PC-9 (cell line): ENCODE results near the gene ANP32B.

Experiments used
- CTCF ChIP-seq: fragments of 200-600 bp; sonication (generic); conservative IDR thresholded peaks from 2 replicates; pipeline ENCODE4 v1.6.1; 2017; ENCODE audit warnings: mixed run types, antibody characterized with exemption, mild to moderate bottlenecking, moderate library complexity
- EZH2 ChIP-seq: fragments of 200-600 bp; sonication (generic); IDR thresholded peaks from 2 replicates; pipeline ENCODE4 v1.8.0; 2017; ENCODE audit warnings: antibody characterized with exemption, low read depth

- TF ChIP-seq EZH2 (no peak), CTCF (peak; percentile 73)
Measured at GRCh38 chr9:97954550-97954989, 28.6 kb upstream of the ANP32B start.
